ENCODE results near the gene PSAP. TPM values are rescaled to one million over a fixed set of nuclear protein-coding genes. Genes with fewer than 3 reads are reported as not detected.

The PSAP gene
- total and polyA plus RNA-seq, 9 donors, result 632 to 3,407 (median 1,118) TPM

DNA sequence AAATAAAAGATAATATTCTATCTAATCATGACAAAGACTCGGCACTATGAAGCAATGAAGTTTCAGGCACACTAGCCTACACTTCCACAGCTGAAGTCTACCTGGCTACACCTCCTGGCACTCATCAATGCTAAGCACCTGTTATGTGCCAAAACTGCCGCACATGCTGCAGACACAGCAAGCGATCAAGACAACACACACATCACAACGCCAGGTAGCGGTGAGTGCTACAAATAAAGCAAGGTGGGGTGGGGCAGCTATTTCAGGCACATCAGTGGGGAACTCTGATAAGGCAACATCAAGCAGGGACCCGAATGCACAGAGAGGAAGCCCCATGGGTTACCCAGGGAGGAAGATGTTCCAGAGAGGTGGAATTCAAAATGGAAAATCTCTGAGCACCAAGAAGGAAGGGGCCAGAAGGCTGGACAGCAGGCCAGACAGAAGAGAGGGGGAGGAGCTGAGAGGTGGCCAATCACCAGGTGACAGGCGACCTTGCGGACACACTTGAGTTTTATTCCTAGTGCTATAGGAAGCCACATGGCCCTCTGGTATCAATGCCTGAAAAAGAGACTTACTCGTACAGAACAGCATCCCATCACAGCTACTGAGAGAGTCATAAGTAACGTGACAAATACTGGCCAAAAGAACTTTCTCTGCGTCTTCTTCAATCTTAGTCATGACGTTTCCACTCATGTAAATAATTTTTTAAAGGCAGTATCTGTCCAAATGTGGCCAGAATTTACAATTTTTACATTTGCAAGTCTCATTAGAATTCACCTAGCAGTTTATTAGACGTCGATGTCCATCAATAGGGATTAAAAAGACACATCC lies 8.0 kb downstream of the PSAP start:
- Histone ChIP-seq H3K36me3 (no peaks in the 10 kb centered on the region), H3K27ac (no peak overlapping the region), H3K4me1 (ENCODE audit: insufficient read depth) (peaks cover 14% of the 10 kb centered on the region), H3K27me3 (no peaks in the 10 kb centered on the region), H3K9me3 (no peaks in the 10 kb centered on the region), H3K4me3 (no peak overlapping the region)
- no peak for DNase-seq
- TF ChIP-seq, protein P1, sequence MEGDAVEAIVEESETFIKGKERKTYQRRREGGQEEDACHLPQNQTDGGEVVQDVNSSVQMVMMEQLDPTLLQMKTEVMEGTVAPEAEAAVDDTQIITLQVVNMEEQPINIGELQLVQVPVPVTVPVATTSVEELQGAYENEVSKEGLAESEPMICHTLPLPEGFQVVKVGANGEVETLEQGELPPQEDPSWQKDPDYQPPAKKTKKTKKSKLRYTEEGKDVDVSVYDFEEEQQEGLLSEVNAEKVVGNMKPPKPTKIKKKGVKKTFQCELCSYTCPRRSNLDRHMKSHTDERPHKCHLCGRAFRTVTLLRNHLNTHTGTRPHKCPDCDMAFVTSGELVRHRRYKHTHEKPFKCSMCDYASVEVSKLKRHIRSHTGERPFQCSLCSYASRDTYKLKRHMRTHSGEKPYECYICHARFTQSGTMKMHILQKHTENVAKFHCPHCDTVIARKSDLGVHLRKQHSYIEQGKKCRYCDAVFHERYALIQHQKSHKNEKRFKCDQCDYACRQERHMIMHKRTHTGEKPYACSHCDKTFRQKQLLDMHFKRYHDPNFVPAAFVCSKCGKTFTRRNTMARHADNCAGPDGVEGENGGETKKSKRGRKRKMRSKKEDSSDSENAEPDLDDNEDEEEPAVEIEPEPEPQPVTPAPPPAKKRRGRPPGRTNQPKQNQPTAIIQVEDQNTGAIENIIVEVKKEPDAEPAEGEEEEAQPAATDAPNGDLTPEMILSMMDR (IDR thresholded peaks at IDR 0.05), result no peak
- TF ChIP-seq POLR2A (IDR thresholded peaks at IDR 0.05), result no peak
- TF ChIP-seq EP300 (IDR thresholded peaks at IDR 0.05), result no peak
- 83 to 85% (median 85%) methylated on average over 14 of the region's 14 CpGs for WGBS, 3 donors
- intact Hi-C loops (cut with DNase I), result no loop called here

DNA sequence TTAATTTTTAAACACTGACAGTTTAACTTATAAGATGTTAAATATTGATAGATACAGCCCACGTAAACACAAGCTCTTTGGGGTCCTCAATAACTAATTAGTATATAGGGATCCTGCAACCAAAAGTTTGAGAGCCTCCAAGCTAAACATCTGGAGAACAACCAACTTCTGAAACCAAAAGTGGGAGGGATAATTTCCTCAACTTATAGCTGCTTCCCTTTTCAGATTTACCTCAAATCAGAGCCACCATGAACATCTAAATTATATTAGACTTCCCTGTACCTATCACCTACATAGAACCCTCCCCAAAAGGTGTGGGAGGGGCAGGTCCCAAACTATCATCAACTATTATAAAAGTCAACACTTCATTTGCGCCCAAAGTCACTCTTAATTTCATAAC lies 8.6 kb downstream of the PSAP start:
- no peak for DNase-seq
- H3K4me1 ChIP-seq (ENCODE audit: insufficient read depth), result peaks cover 18% of the 10 kb centered on the region
- H3K27ac ChIP-seq, result no peak overlapping the region
- H3K27me3 ChIP-seq, result no peaks in the 10 kb centered on the region
- intact Hi-C loops (cut with DNase I), result no loop called here
- no peak overlapping the region for H3K4me3 ChIP-seq
- H3K36me3 ChIP-seq, result no peaks in the 10 kb centered on the region
- 47 to 70% (median 69%) methylated on average over 2 of the region's 2 CpGs for WGBS, 3 donors
- no peaks in the 10 kb centered on the region for H3K9me3 ChIP-seq
- no peak for TF ChIP-seq POLR2A (IDR thresholded peaks at IDR 0.05)
- no peak for TF ChIP-seq EP300 (IDR thresholded peaks at IDR 0.05)
- TF ChIP-seq, protein P1 (IDR thresholded peaks at IDR 0.05), result no peak

GRCh38 chr10:71840958-71841335 lies 10.1 kb downstream of the PSAP start:
- no peaks in the 10 kb centered on the region for H3K27me3 ChIP-seq
- 62 to 69% (median 66%) methylated on average over 4 of the region's 4 CpGs for WGBS, 3 donors
- intact Hi-C loops (cut with DNase I), result no loop called here
- no peaks in the 10 kb centered on the region for H3K36me3 ChIP-seq
- peaks cover 24% of the 10 kb centered on the region for H3K4me1 ChIP-seq (ENCODE audit: insufficient read depth)
- no peak overlapping the region for H3K27ac ChIP-seq
- no peak for DNase-seq
- no peak for TF ChIP-seq POLR2A (IDR thresholded peaks at IDR 0.05)
- TF ChIP-seq, protein P1 (IDR thresholded peaks at IDR 0.05), result no peak
- no peak for TF ChIP-seq EP300 (IDR thresholded peaks at IDR 0.05)
- H3K4me3 ChIP-seq, result no peak overlapping the region
- no peaks in the 10 kb centered on the region for H3K9me3 ChIP-seq

GRCh38 chr10:71840177-71840957 lies 10.7 kb downstream of the PSAP start:
- intact Hi-C loops (cut with DNase I), result no loop called here
- 11 to 18% (median 12%) methylated on average over 6 of the region's 6 CpGs for WGBS, 3 donors
- H3K36me3 ChIP-seq, result no peaks in the 10 kb centered on the region
- TF ChIP-seq, protein P1 (IDR thresholded peaks at IDR 0.05), result no peak
- TF ChIP-seq EP300 (IDR thresholded peaks at IDR 0.05) (no peak), POLR2A (IDR thresholded peaks at IDR 0.05) (no peak)
- no peaks in the 10 kb centered on the region for H3K27me3 ChIP-seq
- no peak overlapping the region for H3K4me3 ChIP-seq
- no peaks in the 10 kb centered on the region for H3K9me3 ChIP-seq
- H3K27ac ChIP-seq, result no peak overlapping the region
- peak; percentile 75 to 90 (median 84) for DNase-seq
- H3K4me1 ChIP-seq (ENCODE audit: insufficient read depth), result peaks cover 21% of the 10 kb centered on the region
